H1 (cell line): ENCODE results near the gene HAO1. TPM values are rescaled to one million over a fixed set of nuclear protein-coding genes. Genes with fewer than 3 reads are reported as not detected.

ENCODE experiments used
- CTCF ChIA-PET: fragments of 300-600 bp; sonication (Branson Sonifier 250); formaldehyde crosslinking; loops from one replicate; lab custom pipeline; 2021; ENCODE audit not compliant: partially characterized antibody; lab: Charles Lee
- POLR2A ChIA-PET: fragments of 300-600 bp; sonication (Branson Sonifier 250); formaldehyde crosslinking; loops from one replicate; lab custom pipeline; 2021; ENCODE audit warnings: inconsistent platforms; ENCODE audit not compliant: partially characterized antibody; lab: Charles Lee
- DNase-seq, 2 experiments: peaks; one replicate each; pipeline versions ENCODE4 v3.0.0 to v3.0.0-alpha.2; 2010 to 2022; ENCODE audit warnings: low spot score in 2 of 2, low read depth in 1 of 2, mixed read lengths in 1 of 2
- FAIRE-seq: peaks from 2 replicates; lab custom pipeline; 2011; peaks lifted over from hg19 to GRCh38; lab: Jason Lieb, UNC
- H2AFZ ChIP-seq: 2 replicates; pipeline ENCODE4 v1.8.1; 2012; ENCODE audit warnings: low read length, inconsistent platforms
- H2AK5ac ChIP-seq: 2 replicates; pipeline ENCODE4 v1.6.1; 2013; ENCODE audit warnings: low read depth, low read length
- H2BK120ac ChIP-seq: replicated peaks from 2 replicates; pipeline ENCODE3; 2013; ENCODE audit warnings: low read depth, low read length, inconsistent platforms
- H2BK12ac ChIP-seq: 2 replicates; pipeline ENCODE4 v1.6.1; 2013; ENCODE audit warnings: low read depth, low read length
- H2BK15ac ChIP-seq: 2 replicates; pipeline ENCODE4 v1.6.1; 2013; ENCODE audit warnings: low read length
- H2BK20ac ChIP-seq: 2 replicates; pipeline ENCODE4 v1.6.1; 2013; ENCODE audit warnings: low read length
- H2BK5ac ChIP-seq: 2 replicates; pipeline ENCODE4 v1.6.1; 2013; ENCODE audit warnings: low read depth, low read length
- H3K14ac ChIP-seq: 2 replicates; pipeline ENCODE4 v1.6.1; 2013; ENCODE audit warnings: inconsistent platforms; ENCODE audit not compliant: insufficient read length
- H3K18ac ChIP-seq: 2 replicates; pipeline ENCODE4 v1.6.1; 2013; ENCODE audit warnings: low read length; ENCODE audit errors: extremely low read depth
- H3K23ac ChIP-seq: 2 replicates; pipeline ENCODE4 v1.6.1; 2013; ENCODE audit warnings: inconsistent platforms; ENCODE audit not compliant: insufficient read length
- H3K23me2 ChIP-seq: 2 replicates; pipeline ENCODE4 v1.6.1; 2013; ENCODE audit warnings: low read depth, low read length
- H3K27ac ChIP-seq: 2 replicates; pipeline ENCODE4 v1.6.1; 2011; ENCODE audit warnings: low read depth, low read length, inconsistent platforms
- H3K27me3 ChIP-seq, 4 experiments: replicated peaks in 1 of 4; 1 replicate in 1 of 4; 2 replicates in 3 of 4; pipeline versions ENCODE4 v1.6.1 to v1.8.1; 2011 to 2013; ENCODE audit warnings: low read length in 3 of 4, mild to moderate bottlenecking in 3 of 4, inconsistent platforms in 2 of 4, mixed read lengths in 2 of 4, moderate library complexity in 1 of 4; ENCODE audit not compliant: control insufficient read depth in 3 of 4, insufficient read depth in 3 of 4; ENCODE audit errors: extremely low read depth in 1 of 4
- H3K36me3 ChIP-seq, 4 experiments: 2 replicates each; pipeline versions ENCODE4 v1.6.1 to v1.8.1; 2011 to 2013; ENCODE audit warnings: mild to moderate bottlenecking in 4 of 4, low read length in 3 of 4, moderate library complexity in 2 of 4, control low read depth in 1 of 4, inconsistent platforms in 1 of 4; ENCODE audit not compliant: insufficient read depth in 4 of 4, control insufficient read depth in 2 of 4
- H3K4ac ChIP-seq: replicated peaks from 2 replicates; pipeline ENCODE3; 2013; ENCODE audit warnings: low read length, low read depth, mixed read lengths, inconsistent platforms; ENCODE audit not compliant: insufficient read length
- H3K4me1 ChIP-seq, 4 experiments: replicated peaks in 1 of 4; 1 replicate in 1 of 4; 2 replicates in 3 of 4; pipeline versions ENCODE4 v1.6.1 to v1.8.1; 2011 to 2013; ENCODE audit warnings: low read length in 3 of 4, inconsistent platforms in 2 of 4, mixed read lengths in 1 of 4; ENCODE audit not compliant: insufficient read depth in 4 of 4, control insufficient read depth in 3 of 4
- H3K4me2 ChIP-seq, 2 experiments: 2 replicates each; pipeline versions ENCODE4 v1.6.1 to v1.8.1; 2011 to 2013; ENCODE audit warnings: low read depth in 2 of 2, low read length in 2 of 2, control low read depth in 1 of 2, inconsistent platforms in 1 of 2, mild to moderate bottlenecking in 1 of 2; ENCODE audit not compliant: insufficient read depth in 1 of 2
- H3K4me3 ChIP-seq, 4 experiments: fragments of 200-600, 300-600 bp in 1 of 4; sonication (generic), shearing (Covaris generic), sonication (Bioruptor Twin) in 1 of 4; 2 replicates each; pipeline versions ENCODE4 v1.5.1 to v1.8.1; 2011 to 2016; ENCODE audit warnings: low read length in 4 of 4, low read depth in 3 of 4, control low read depth in 2 of 4, inconsistent platforms in 2 of 4, mild to moderate bottlenecking in 2 of 4, mixed read lengths in 1 of 4, moderate library complexity in 1 of 4; ENCODE audit not compliant: insufficient read depth in 2 of 4; ENCODE audit errors: extremely low read depth in 1 of 4
- H3K56ac ChIP-seq: replicated peaks from 2 replicates; pipeline ENCODE3; 2013; ENCODE audit warnings: low read depth, mild to moderate bottlenecking, mixed read lengths, low read length, inconsistent platforms; ENCODE audit not compliant: insufficient read length
- H3K79me1 ChIP-seq: 2 replicates; pipeline ENCODE4 v1.6.1; 2013; ENCODE audit warnings: low read depth, low read length, control low read depth
- H3K79me2 ChIP-seq, 2 experiments: 2 replicates each; pipeline versions ENCODE4 v1.6.1 to v1.8.1; 2012 to 2013; ENCODE audit warnings: low read length in 2 of 2, mild to moderate bottlenecking in 2 of 2, inconsistent platforms in 1 of 2; ENCODE audit not compliant: insufficient read depth in 2 of 2, control insufficient read depth in 1 of 2
- H3K9ac ChIP-seq, 4 experiments: replicated peaks in 1 of 4; 1 replicate in 1 of 4; 2 replicates in 3 of 4; pipeline versions ENCODE4 v1.6.1 to v1.8.1; 2011 to 2013; ENCODE audit warnings: low read depth in 3 of 4, low read length in 3 of 4, control low read depth in 2 of 4, mild to moderate bottlenecking in 2 of 4, moderate library complexity in 2 of 4, inconsistent platforms in 1 of 4; ENCODE audit errors: extremely low read depth in 1 of 4
- H3K9me3 ChIP-seq, 2 experiments: 2 replicates each; pipeline versions ENCODE4 v1.6.1 to v1.8.1; 2012 to 2013; ENCODE audit warnings: mild to moderate bottlenecking in 2 of 2, moderate library complexity in 2 of 2, control low read depth in 1 of 2, inconsistent platforms in 1 of 2, low read depth in 1 of 2, low read length in 1 of 2, mixed read lengths in 1 of 2; ENCODE audit not compliant: insufficient read depth in 2 of 2
- H4K20me1 ChIP-seq, 2 experiments: replicated peaks in 1 of 2; 2 replicates each; pipeline versions ENCODE3 to v1.8.1; 2011 to 2013; ENCODE audit warnings: inconsistent platforms in 2 of 2, low read length in 2 of 2, mild to moderate bottlenecking in 1 of 2; ENCODE audit not compliant: insufficient read depth in 2 of 2, control insufficient read depth in 1 of 2
- H4K5ac ChIP-seq: 2 replicates; pipeline ENCODE4 v1.6.1; 2013; ENCODE audit warnings: low read length, low read depth, mixed read lengths, inconsistent platforms; ENCODE audit not compliant: insufficient read length
- H4K8ac ChIP-seq: 2 replicates; pipeline ENCODE4 v1.8.0; 2013; ENCODE audit warnings: mild to moderate bottlenecking, moderate library complexity, low read length, inconsistent platforms; ENCODE audit not compliant: insufficient read depth; ENCODE audit errors: extremely low read depth
- H4K91ac ChIP-seq: replicated peaks from 2 replicates; pipeline ENCODE3; 2013; ENCODE audit warnings: low read length, mixed read lengths, inconsistent platforms; ENCODE audit not compliant: insufficient read length
- ATF3 ChIP-seq: IDR thresholded peaks from 2 replicates; pipeline ENCODE4 v1.6.1; 2011; ENCODE audit warnings: low read depth, mild to moderate bottlenecking, low read length; ENCODE audit not compliant: insufficient read depth
- BACH1 ChIP-seq: IDR thresholded peaks from 2 replicates; pipeline ENCODE4 v1.6.1; 2012; ENCODE audit warnings: low read length, improper control_type of control experiment
- BCL11A ChIP-seq, 2 experiments: IDR thresholded peaks; one replicate each; pipeline ENCODE4 v1.6.1; 2011; ENCODE audit warnings: low read depth in 2 of 2, low read length in 2 of 2, mild to moderate bottlenecking in 2 of 2
- BRCA1 ChIP-seq: IDR thresholded peaks from 2 replicates; pipeline ENCODE4 v1.6.1; 2012; ENCODE audit warnings: low read depth, low read length, improper control_type of control experiment
- CBX5 ChIP-seq: fragments of 300-800, 300-1000 bp; sonication (generic); IDR thresholded peaks from 2 replicates; pipeline ENCODE4 v1.7.1; 2016; ENCODE audit warnings: antibody characterized with exemption, low read length, low read depth
- CHD2 ChIP-seq: IDR thresholded peaks from 2 replicates; pipeline ENCODE4 v1.6.1; 2012; ENCODE audit warnings: low read length, improper control_type of control experiment
- EZH2 ChIP-seq: fragments of 200-600 bp; sonication (generic); IDR thresholded peaks from 2 replicates; pipeline ENCODE4 v1.7.1; 2012; ENCODE audit warnings: low read depth, mild to moderate bottlenecking, moderate library complexity, low read length, inconsistent platforms; ENCODE audit not compliant: severe bottlenecking
- GTF2F1 ChIP-seq: IDR thresholded peaks from 2 replicates; pipeline ENCODE4 v1.6.1; 2012; ENCODE audit warnings: low read depth, low read length, improper control_type of control experiment, borderline replicate concordance
- MAX ChIP-seq: IDR thresholded peaks from 2 replicates; pipeline ENCODE4 v1.6.1; 2012; ENCODE audit warnings: inconsistent platforms
- NRF1 ChIP-seq: IDR thresholded peaks from 2 replicates; pipeline ENCODE4 v1.6.1; 2011; ENCODE audit warnings: mild to moderate bottlenecking, low read depth, low read length, improper control_type of control experiment
- POU5F1 ChIP-seq: IDR thresholded peaks from 2 replicates; pipeline ENCODE4 v1.6.1; 2011; ENCODE audit warnings: low read depth, mild to moderate bottlenecking, low read length, moderate library complexity
- SIRT6 ChIP-seq: IDR thresholded peaks from one replicate; pipeline ENCODE4 v1.7.1; 2012; ENCODE audit warnings: low read length, inconsistent platforms
- SP4 ChIP-seq: IDR thresholded peaks from 2 replicates; pipeline ENCODE4 v1.6.1; 2012; ENCODE audit warnings: low read length, inconsistent platforms
- TCF12 ChIP-seq: IDR thresholded peaks from 2 replicates; pipeline ENCODE4 v1.6.1; 2011; ENCODE audit warnings: low read depth, mild to moderate bottlenecking, low read length
- WGBS, 2 experiments: shearing (Covaris generic) in 1 of 2; methylation state at CpG; one replicate each; pipeline versions ENCODE4 v1.1.6 to v1.1.7; 2013 to 2015; ENCODE audit warnings: low lambda C conversion rate in 2 of 2, mixed read lengths in 2 of 2, inconsistent platforms in 1 of 2, low coverage in 1 of 2, missing lambda C conversion rate in 1 of 2; ENCODE audit not compliant: insufficient replicate concordance in 2 of 2, insufficient coverage in 1 of 2, insufficient read length in 1 of 2; ENCODE audit errors: extremely low coverage in 1 of 2, missing lambda C conversion rate in 1 of 2; 5-methylcytosine and 5-hydroxymethylcytosine counted together
- polyA plus RNA-seq, 7 experiments: library from polyadenylated mRNA; depleted of rRNA in 3 of 7; stranded (reverse) in 5 of 7; unstranded in 2 of 7; fragments of >200 nt in 5 of 7; fragments of 200-250 nt in 2 of 7; gene quantifications; 1 replicate in 5 of 7; 2 replicates in 1 of 7; 4 replicates in 1 of 7; pipeline versions ENCODE4 v1.2.1 to v1.2.3, GENCODE V29; 2011 to 2013; ENCODE audit warnings: missing spikeins in 2 of 7, mixed read lengths in 2 of 7
- total RNA-seq: library from RNA; stranded (reverse); fragmentation: NEBNext Ultra II Directional; extraction: Animal tissue kit (Norgen Biotek cat#: 25700); gene quantifications from 2 replicates; pipeline ENCODE4 v1.2.1, GENCODE V29; 2021

HAO1 gene
- total and polyA plus RNA-seq, 2 of the 8 experiments (the other 6 are each of a cell fraction or from before 2014, with no cell fraction given), result not detected

GRCh38 chr20:7975851-7976414 lies 35.7 kb upstream of the HAO1 start:
- Histone ChIP-seq H2BK15ac (no peak overlapping the region), H2AK5ac (no peak overlapping the region), H3K36me3 (no peaks in the 10 kb centered on the region), H3K4me1 (0 out of 7 replicates have a peak, but pooled peaks cover 0 to 3% (median 0%) of the 10 kb centered on the region in 4 experiments), H3K79me2 (no peaks in the 10 kb centered on the region), H3K14ac (no peak overlapping the region), H3K23me2 (no peaks in the 10 kb centered on the region), H4K8ac (no peak overlapping the region), H3K23ac (no peak overlapping the region), H4K20me1 (no peaks in the 10 kb centered on the region), H3K9me3 (no peaks in the 10 kb centered on the region), H3K9ac (no peak overlapping the region), H2BK20ac (no peak overlapping the region), H3K18ac (no peak overlapping the region), H4K5ac (no peak overlapping the region), H2BK120ac (no peak overlapping the region), H4K91ac (no peak overlapping the region), H3K4ac (no peak overlapping the region), H3K4me3 (no peak overlapping the region), H2BK12ac (no peak overlapping the region), H3K56ac (no peak overlapping the region), H2AFZ (no peak overlapping the region), H3K27me3 (peaks cover 0 to 1% (median 0%) of the 10 kb centered on the region in 4 experiments; a peak in 1 of 7 replicates), H3K27ac (no peak overlapping the region), H2BK5ac (no peak overlapping the region), H3K79me1 (no peaks in the 10 kb centered on the region), H3K4me2 (no peak overlapping the region)
- DNase-seq, result no peak
- FAIRE-seq, result no peak
- WGBS, 2 experiments, result 89% methylated on average over 9 of the region's 9 CpGs; no CpG with 5 or more reads in 1 of the 2 experiments
- ChIA-PET CTCF (interaction anchor here (1.0 kb wide), 2 partner anchors 12 to 16 kb away, joined by 3 to 4 read pairs; no protein-coding TSS in a partner anchor), POLR2A (interaction anchor here (0.6 kb wide), 1 partner anchor 34 kb away, joined by 3 read pairs; no protein-coding TSS in a partner anchor)
- TF ChIP-seq BACH1, result no peak
- TF ChIP-seq EZH2, result no peak
- TF ChIP-seq SP4, result no peak
- no peak for TF ChIP-seq MAX
- TF ChIP-seq ATF3, result no peak
- no peak for TF ChIP-seq BRCA1
- no peak for TF ChIP-seq GTF2F1
- TF ChIP-seq TCF12, result no peak
- no peak for TF ChIP-seq CHD2
- no peak for TF ChIP-seq POU5F1
- no peak for TF ChIP-seq NRF1
- no peak for TF ChIP-seq SIRT6
- no peak for TF ChIP-seq BCL11A (IDR thresholded peaks at IDR 0.05; ENCODE audit: low read depth in 2 of 2, low read length in 2 of 2)
- TF ChIP-seq CBX5, result no peak
